ENCODE data around the gene ETFA.

Gene ETFA

GRCh38 chr15:76195506-76196268, 115.6 kb downstream of the ETFA start:
- H3K4me3 ChIP-seq (ENCODE audit: low read depth, low read length): no peak overlapping the region
- TF ChIP-seq CTCF (IDR thresholded peaks at IDR 0.05; ENCODE audit: borderline replicate concordance, insufficient read depth, low read depth, low read length): no peak

GRCh38 chr15:76193934-76194333, 117.3 kb downstream of the ETFA start:
- TF ChIP-seq CTCF (IDR thresholded peaks at IDR 0.05; ENCODE audit: borderline replicate concordance, insufficient read depth, low read depth, low read length): no peak
- H3K4me3 ChIP-seq (ENCODE audit: low read depth, low read length): no peak overlapping the region

DNA sequence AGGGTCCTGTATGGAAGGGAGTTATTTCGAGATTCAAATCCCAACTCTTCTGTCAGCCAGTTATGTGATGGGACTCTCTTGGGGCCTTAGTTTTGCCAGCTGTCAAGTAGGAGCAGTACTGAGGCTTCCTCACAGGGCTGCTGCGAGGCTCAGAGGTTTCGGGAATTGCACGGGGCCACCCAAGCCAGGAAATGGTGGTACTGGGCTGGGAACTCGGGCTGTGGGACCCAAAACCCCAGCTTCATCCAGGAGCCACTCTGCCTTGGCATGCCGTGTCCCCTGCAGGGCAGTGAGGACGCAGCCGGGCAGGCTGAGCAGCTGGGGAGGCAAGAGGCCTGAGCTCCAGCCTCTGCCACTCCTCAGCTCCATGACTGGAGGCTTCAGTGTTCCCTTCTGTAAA, 118.6 kb downstream of the ETFA start:
- H3K4me3 ChIP-seq (ENCODE audit: low read depth, low read length): no peak overlapping the region
- TF ChIP-seq CTCF (IDR thresholded peaks at IDR 0.05; ENCODE audit: borderline replicate concordance, insufficient read depth, low read depth, low read length): no peak

GRCh38 chr15:76191539-76192244, 119.6 kb downstream of the ETFA start:
- TF ChIP-seq CTCF (IDR thresholded peaks at IDR 0.05; ENCODE audit: borderline replicate concordance, insufficient read depth, low read depth, low read length): no peak
- no peak overlapping the region for H3K4me3 ChIP-seq (ENCODE audit: low read depth, low read length)

DNA sequence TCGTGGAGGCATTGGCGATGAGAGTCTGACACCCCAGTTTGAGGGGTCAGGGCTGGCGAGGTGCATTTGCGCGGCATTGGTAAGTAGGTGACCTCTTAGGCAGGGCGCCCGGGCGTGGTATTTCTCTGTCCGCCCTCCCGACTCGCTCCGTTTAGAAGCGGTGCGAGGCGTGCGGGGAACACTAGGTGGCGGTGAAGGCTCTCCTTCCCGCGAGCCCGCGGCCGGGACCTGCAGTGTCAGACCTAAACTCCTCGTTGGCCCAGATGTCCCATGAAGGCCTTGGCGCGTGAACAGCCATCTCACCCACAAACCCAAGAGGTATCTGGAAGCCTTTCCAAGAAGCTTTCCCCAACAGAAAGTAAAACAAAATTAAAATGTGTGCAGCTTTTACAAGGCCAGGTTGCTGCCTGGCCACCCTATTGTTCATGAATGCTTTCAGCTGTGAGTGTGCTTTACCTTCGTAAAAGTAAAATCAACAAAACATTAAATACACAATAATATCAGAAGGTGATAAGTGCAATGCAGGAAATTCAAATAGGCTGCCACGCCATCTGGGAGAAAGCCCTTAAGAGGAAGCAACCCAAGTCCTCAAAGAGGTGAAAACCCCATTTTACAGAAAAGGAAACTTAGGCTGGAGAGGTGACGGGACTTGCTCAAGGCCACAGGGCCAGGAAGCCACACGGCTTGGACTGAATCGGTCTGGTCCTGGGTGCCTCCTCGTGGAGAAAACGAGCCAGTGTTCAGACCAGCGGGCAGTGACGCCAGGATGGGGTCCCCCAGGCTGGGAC, 120.3 kb downstream of the ETFA start:
- H3K4me3 ChIP-seq (ENCODE audit: low read depth, low read length): no peak overlapping the region
- peak; percentile 89 for TF ChIP-seq CTCF (IDR thresholded peaks at IDR 0.05; ENCODE audit: borderline replicate concordance, insufficient read depth, low read depth, low read length)

GRCh38 chr15:76190070-76190564, 121.2 kb downstream of the ETFA start:
- no peak overlapping the region for H3K4me3 ChIP-seq (ENCODE audit: low read depth, low read length)
- no peak for TF ChIP-seq CTCF (IDR thresholded peaks at IDR 0.05; ENCODE audit: borderline replicate concordance, insufficient read depth, low read depth, low read length)
